GM19035 (cell line): ENCODE measurements around the gene RALB.

ENCODE experiments used
- ATAC-seq: cut with Tn5 transposase; IDR thresholded peaks from one replicate; pipeline ENCODE4 v1.9.1; 2021; ENCODE audit not compliant: unreplicated experiment

Gene RALB

DNA sequence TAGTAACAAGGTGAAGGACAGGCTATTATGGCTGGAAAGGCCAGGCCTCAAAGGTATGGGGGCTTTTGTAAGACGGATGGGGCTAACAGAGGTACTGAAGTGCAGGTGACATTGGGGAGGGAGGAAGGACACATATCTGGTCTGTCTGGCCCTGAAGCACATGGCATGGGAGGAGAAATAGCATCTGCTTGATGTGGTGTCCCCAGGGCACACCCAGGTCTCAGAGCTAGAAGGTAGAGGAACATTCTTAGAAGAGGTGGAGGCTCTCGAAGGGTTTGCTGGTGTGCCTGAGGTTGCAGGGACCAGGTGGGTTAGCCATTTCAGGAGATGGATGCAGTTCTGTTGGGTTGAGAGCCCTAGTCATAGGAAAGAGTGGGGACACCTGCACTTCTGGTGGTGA is 9.5 kb downstream of the RALB start:
- ATAC-seq: no peak

DNA sequence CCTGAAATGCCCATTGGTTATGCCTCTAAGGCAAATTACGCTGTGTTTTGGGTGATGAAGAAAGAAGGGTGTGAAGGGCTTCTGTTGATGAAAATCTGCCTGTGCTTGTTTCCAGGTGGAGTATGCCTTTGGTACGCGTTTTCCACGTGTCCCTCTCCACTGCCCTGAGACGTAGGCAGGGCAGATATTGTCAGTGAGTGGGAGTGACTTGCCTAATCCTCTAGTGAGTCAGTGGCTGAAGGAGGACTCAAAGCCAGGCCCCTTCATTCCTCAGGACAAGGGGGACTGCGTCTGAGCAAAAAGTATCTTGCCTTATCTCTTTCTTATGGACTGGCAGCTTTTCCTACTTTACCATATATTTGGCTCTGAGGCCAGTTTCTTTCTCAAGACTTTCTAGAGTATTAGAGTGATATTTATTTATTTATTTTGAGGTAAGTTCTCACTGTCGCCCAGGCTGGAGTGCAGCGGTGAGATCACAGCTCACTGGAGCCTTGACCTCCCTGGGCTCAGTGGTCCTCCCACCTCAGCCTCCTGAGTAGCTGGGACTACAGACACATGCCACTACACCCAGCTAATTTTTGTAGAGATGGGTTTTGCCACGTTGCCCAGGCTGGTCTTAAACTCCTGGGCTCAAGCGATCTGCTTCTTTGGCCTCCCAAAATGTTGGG is 10.2 kb downstream of the RALB start:
- no peak for ATAC-seq

GRCh38 chr2:120265006-120265405 is 12.4 kb downstream of the RALB start:
- ATAC-seq: no peak

- no peak for ATAC-seq
These were observed 14.7 kb downstream of the RALB start for GRCh38 chr2:120267348-120267747.

DNA sequence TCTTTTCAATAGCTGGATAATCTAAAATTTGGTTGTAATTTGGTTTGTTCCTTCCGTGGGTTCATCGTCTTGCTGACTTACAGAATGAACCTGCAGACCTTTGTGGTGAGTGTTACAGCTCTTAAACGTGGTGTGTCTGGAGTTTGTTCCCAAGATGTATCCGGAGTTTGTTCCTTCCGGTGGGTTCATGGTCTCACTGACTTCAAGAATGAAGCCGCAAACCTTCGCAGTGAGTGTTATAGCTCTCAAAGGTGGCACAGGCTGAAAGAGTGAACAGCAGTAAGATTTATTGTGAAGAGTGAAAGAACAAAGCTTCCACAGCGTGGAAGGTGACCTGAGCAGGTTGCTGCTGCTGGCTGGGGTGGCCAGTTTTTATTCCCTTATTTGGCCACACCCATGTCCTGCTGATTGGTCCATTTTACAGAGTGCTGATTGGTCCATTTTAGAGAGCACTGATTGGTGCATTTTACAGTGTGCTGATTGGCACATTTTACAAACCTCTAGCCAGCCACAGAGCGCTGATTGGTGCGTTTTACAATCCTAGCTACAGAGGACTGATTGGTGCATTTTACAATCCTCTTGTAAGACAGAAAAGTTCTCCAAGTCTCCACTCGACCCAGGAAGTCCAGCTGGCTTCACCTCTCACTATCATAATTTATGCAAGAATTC is 16.6 kb downstream of the RALB start:
- no peak for ATAC-seq

DNA sequence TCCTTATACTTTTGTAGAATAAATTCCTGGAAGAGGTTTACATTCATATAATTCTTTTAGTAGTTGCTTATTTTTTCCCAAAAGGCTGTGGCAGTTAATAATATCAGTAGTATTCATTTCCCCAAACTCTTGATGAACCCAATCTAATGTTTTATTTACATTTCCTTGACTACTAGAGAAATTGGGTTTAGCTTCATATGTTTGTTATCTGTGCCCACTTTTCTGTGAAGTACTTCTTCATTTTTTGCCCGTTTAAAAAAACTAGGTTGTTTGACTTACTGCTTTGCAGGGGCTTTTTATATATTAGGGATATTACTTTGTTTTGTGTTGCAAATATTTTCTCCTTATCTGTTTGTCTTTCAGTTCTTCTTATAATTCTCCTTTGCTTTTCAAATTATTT is 17.2 kb downstream of the RALB start:
- no peak for ATAC-seq

GRCh38 chr2:120271711-120272379 is 19.2 kb downstream of the RALB start:
- no peak for ATAC-seq

GRCh38 chr2:120272763-120273481 is 20.3 kb downstream of the RALB start:
- no peak for ATAC-seq

GRCh38 chr2:120275617-120276400 is 23.2 kb downstream of the RALB start:
- no peak for ATAC-seq

DNA sequence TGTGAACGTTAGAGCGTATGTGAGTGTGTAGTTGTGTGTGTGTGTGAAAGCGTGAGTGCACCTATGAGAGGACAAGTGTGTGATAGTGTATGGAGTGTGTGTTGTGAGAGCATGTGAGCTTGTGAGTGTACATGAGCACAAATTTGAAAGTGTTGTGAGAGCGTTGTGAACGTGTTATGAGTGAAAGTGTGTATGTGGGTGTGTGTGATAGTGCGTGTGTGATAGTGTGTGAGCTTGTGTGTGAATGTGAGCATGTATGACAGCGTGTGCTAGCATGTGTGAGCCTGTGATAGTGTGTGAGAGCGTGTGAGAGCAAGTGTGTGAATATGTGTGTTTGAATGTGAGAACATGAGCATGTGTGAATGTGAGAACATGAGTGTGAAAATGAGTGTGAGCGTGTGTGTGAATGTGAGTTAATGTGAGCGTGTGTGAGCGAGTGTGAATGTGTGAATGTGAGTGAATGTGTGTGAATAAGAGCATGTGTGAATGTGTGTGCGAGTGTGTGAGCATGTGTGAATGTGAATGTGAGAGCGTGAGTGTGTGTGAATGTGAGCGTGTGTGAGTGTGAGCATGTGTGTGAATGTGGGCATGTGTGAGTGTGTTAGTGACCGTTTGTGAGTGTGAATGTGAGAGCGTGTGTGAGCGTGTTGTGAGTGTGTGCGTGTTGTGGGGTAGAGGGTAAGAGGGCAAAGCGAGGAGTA is 25.0 kb downstream of the RALB start:
- ATAC-seq: no peak

GRCh38 chr2:120278901-120279300 is 26.2 kb downstream of the RALB start:
- no peak for ATAC-seq

GRCh38 chr2:120279708-120280107 is 27.1 kb downstream of the RALB start:
- no peak for ATAC-seq

GRCh38 chr2:120283649-120284048 is 31.0 kb downstream of the RALB start:
- no peak for ATAC-seq

- ATAC-seq: no peak
These were observed 32.4 kb downstream of the RALB start for GRCh38 chr2:120285056-120285455.

DNA sequence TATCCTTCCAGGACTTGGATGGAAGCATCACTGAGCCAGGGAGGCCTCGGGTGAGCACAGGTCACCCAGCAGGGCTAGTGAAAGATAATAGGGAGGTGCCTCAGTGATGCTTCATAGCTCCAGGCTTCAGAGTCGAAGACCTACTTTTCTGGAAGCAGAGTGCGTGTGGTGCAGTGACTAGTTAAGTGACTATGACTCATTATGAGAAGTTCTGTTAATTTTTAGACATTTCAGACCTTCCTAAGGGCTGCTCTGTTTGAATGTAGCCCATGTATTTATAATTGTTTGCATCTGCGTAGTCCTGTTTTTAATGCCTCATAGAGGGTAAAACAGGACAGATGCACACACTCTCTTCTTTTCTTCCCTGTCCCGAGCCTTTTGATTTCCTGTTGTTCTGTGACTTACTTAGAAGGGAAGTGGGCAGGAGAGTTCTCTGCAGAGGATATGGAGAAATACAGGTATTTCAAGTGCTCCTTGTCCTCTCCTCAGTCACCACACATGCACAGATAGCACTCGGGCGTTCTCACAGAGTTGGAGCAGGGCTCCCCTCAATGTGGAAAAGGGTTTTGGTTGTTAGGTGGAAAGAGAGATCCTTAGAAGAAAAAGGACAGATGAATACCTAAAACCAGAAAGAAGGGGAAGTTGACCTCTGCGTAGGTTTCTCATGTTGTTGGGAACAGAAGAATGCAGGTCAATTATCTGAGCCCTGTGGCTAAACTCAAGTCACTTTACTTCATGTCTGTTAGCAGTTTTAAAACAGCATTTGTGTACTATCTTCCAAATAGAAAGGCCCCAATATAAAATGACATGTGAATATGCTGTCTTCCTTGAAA is 34.7 kb downstream of the RALB start:
- peak; percentile 98 for ATAC-seq

GRCh38 chr2:120288016-120288373 is 35.3 kb downstream of the RALB start:
- no peak for ATAC-seq

DNA sequence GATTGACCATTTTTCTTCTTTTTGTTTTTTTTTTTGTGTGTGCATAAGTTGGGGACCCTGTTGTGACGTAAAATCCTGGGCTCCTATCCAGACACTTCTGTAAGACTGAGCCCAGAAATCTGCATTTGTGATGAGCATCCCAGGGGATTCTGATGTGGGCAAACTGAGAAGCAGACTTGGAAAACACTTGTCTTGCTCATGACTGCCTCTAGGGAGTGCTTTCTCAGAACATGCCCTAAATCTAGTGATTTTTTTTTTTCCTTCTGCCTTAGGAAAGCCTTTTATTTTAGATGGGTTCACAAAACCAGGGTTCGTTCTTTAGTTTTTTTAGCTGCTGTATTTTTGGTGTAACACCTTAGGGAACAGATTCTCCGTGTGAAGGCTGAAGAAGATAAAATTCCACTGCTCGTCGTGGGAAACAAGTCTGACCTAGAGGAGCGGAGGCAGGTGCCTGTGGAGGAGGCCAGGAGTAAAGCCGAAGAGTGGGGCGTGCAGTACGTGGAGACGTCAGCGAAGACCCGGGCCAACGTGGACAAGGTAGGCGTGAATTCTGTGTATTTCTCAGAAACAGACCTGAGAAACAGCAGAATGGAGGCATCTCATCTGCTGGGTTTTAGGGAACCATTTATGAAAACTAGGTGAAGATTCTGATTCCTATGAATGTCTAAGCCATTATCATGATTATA is 36.7 kb downstream of the RALB start:
- ATAC-seq: no peak

DNA sequence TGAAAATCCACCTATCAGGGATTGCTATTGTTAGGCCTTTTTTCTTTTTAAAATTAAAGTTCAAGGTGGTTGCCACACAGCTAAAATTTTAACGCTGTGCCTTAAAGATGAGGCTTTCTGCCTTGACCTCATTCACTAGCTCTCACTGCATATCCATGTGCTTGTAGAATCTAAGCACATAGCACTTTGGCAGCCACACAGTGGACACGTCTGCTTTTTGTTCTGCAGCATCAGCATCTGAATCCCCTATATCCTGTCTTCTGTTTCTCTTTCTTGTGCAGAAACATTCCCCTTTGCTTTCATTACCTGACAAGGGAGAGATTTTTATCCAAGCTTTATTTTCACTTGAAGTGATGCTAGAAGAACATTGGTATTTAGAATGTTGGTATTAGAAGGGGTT is 38.1 kb downstream of the RALB start:
- ATAC-seq: no peak
